GM21360 (cell line): Measurements from ENCODE around the gene CENPF.
"Not testable (repeated sequence)": the region's sequence is repeated elsewhere in the genome, so short reads cannot be mapped to it uniquely, and the experiment has no call there.

ENCODE experiments used
- ATAC-seq: cut with Tn5 transposase; IDR thresholded peaks from one replicate; pipeline ENCODE4 v1.9.1; 2021; ENCODE audit warnings: mild to moderate bottlenecking, moderate library complexity; ENCODE audit not compliant: unreplicated experiment

CENPF gene, protein sequence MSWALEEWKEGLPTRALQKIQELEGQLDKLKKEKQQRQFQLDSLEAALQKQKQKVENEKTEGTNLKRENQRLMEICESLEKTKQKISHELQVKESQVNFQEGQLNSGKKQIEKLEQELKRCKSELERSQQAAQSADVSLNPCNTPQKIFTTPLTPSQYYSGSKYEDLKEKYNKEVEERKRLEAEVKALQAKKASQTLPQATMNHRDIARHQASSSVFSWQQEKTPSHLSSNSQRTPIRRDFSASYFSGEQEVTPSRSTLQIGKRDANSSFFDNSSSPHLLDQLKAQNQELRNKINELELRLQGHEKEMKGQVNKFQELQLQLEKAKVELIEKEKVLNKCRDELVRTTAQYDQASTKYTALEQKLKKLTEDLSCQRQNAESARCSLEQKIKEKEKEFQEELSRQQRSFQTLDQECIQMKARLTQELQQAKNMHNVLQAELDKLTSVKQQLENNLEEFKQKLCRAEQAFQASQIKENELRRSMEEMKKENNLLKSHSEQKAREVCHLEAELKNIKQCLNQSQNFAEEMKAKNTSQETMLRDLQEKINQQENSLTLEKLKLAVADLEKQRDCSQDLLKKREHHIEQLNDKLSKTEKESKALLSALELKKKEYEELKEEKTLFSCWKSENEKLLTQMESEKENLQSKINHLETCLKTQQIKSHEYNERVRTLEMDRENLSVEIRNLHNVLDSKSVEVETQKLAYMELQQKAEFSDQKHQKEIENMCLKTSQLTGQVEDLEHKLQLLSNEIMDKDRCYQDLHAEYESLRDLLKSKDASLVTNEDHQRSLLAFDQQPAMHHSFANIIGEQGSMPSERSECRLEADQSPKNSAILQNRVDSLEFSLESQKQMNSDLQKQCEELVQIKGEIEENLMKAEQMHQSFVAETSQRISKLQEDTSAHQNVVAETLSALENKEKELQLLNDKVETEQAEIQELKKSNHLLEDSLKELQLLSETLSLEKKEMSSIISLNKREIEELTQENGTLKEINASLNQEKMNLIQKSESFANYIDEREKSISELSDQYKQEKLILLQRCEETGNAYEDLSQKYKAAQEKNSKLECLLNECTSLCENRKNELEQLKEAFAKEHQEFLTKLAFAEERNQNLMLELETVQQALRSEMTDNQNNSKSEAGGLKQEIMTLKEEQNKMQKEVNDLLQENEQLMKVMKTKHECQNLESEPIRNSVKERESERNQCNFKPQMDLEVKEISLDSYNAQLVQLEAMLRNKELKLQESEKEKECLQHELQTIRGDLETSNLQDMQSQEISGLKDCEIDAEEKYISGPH (N-terminal part only)

DNA sequence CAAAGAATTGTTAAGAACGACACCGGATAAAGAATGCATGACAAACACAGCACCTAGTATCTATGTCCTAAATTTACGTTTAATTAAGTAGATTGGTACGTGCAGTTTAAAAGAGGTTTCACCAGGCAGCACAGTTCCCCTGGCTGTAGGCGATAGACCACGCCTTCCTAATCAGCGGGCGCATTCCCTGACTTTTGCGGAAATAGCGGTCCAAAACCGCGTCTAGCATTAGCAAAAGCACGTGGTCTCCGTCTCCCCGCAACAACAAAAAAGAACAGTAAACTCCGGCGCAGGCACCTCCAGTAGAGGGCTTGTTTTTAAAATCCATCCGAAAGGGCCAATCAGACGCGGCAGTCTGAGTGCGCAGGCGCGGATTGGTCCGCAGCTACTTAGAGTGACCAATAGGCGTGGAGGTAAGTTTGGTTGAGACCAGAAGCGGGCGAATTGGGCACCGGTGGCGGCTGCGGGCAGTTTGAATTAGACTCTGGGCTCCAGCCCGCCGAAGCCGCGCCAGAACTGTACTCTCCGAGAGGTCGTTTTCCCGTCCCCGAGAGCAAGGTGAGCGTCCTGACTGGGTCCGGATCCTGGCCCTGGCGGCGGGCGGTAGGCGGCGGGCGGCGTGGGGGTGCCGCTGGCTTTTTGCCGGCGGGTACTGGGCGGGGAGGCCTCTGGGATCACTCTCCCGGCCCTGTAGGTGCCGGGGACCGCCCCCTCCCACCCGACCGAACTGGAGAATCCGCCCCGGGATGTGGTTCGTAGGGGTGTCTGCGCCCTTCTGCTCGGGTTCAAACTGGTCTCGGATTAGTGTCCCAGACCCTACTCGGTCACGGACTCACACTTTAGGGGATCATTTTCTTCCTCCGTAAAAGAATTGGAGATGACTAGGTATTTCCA is at the start of gene CENPF:
TSS of gene CENPF (plus strand) at position 432 of the 894 bp plus-strand sequence. CDS start 10,560 bp downstream, outside the sequence.
- peak; percentile 99 for ATAC-seq

DNA sequence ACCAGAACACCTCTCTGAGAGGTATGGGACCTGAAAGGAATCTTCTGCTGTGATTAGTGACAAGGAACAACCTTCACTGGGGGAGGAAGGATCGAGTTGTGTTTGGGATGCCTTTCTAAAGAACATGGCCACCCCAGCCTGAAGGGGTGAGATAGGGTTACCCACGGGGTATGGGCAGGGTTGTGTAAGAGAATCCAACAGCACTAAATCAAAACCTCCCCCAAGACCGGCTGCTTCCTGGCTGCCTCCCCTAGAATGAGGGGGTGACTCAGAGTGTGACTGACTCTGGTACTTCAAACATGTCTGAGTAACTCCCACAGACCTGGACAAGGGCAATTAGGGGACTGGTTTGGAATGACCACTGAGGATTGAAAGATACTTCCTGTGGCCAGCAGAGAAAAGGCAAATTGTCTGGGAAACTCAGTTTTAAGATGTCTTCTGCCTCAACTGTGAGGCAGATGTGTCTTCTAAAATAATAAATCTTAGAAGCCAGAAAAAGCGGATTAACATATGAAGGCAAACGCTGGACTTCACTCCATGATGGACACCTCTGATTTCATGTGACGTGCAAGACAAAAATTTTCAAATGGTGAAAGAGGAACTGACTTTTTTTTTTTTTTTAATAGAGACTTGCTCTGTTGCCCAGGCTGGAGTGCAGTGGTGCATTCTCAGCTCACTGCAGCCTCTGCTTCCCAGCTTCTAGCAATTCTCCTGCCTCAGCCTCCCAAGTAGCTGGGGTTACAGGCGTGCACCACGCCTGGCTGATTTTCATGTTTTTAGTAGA is 44.9 kb upstream of the CENPF start:
- no peak for ATAC-seq

DNA sequence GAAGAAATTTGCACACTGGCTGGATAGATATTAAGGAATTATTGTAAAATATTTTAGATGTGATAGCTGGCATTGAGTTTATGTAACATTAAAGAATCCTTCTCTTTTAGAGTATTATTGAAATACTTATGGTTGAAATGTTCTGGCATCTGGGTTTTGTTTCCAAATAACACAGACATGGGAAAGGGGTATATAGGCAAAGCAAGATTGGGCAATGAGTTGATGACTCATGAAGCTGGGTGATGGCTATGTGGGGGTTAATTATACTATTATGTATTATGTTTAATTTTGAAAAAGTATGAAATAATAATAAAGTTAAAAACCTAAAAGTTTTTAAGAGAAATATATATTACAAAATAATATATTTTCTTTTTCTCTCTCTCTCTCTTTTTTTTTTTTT is 39.1 kb upstream of the CENPF start:
- ATAC-seq, result no peak

DNA sequence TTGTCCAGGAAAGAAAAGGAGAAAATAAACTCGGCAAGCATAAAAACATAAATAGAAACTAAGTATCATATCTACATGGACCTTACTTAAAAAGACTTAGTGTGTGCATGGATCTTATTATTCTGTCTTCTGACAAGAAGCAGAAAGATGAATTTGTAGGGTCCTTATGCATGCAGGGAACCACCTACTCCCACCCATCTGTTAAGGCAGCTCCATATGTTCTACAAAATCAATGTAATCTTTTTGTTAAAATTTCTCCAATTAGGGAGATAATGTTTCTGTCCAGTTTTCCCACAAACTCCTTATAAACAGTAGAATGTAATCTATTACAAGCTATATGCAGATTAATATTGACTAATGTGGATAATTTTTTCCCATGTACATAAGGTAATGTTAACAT is 37.7 kb upstream of the CENPF start:
- ATAC-seq, result no peak

DNA sequence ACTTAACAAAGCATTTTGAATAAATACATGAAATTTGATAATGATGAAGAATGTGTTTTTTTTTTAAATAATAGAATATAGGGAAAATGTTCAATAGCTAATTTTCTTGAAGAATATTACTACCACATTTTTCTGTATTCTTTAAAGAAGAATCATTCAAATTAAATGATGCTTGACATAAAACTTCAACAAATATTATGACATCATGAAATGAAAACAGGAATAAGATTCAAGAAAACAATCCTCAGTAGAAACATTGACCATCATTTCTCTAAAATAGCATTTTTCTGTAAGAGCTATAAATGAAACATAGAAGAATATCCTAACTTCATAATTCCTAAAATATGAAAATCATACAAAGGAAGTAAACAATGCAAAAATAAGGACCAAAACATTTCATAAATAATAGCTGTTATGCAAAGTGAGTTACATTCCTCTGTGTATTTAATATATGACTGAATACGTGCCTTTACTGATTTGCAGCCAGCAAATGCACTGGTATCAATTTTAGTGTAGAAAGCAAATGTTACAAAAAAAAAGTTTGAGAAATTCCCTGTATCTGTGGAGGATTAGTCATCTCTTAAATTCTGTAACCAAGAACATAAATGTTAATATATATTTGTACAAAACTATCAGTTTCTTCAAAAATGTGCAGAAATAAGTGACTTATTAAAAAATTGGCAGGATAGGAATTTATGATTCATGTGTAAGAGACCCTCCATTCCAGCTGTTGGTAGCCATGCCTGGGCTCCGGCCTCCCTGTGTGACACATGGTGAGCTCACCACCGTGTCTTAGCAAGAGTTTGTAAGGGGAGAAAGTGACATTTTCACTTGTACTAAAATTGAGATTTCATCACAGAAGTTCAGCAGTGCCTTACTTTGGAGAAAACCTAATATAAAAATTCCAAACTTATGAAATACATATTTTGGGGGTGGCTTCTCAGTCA is 36.6 kb upstream of the CENPF start:
- no peak for ATAC-seq

DNA sequence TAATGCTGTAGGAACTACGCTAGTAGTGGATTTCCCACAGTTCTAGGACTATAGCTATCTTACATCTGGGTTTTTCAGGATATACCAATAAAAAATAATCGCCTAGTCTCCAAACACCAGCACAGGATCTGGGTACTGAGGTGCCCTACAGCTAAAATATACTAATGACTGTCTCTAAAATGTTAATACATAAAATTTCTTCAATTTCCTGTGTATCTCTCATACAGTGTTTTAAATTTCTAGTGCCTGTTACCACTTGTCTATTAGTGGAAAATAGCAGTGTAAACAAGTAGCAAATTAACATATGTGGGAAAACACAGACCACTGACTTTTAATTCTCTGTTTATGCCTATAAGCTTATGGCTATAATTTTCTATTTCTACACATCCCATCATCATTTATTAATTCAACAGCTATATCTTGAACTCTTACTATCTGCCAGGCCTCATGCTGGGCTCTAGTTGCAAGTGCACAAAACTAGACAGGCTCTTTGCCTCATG is 35.5 kb upstream of the CENPF start:
- no peak for ATAC-seq

DNA sequence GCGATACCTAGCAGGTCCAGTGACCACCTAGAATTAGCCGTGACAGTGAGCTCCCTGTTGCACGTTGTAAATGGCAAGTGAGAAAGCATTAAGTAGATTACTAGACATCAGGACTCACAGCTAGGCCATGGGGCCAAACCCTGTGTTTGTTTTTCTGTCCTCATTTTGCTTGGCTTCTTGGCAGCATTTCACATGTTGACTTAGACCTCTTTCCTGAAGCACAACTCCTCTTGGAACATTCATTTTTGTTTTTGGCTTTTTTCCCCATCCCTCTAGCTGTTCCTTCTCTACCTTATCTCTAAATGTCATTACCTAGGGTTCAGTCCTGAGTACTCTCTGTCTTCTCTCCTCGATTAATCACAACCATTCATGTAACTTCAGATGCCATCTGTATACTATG is 34.7 kb upstream of the CENPF start:
- ATAC-seq, result no peak

DNA sequence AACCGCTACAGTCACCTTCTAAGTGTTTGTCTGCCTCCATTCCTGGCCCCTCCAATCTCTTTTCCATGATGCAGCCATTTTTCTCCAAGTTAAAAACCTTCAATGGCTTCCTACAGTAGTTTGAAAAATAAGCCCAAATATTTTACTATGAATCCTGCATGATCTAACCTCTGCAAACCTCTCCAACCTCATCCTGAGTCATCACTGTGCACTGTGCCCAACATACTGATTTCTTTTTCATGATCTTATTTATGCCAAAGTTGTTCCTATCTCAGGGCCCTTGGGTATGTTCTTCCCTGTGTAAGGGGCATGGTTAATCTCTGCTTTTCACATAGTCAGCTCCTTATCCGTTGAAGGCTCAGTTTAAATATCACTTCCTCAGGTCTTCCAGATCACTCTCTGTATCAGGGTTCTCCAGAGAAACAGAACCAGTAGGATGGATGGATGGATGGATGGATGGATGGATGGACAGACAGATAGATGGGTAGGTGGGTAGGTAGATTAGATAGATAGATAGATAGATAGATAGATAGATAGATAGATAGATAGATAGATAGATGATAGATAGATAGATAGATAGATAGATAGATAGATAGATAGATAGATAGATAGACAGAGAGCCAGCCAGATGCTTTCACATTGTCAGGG is 33.5 kb upstream of the CENPF start:
- no peak for ATAC-seq

DNA sequence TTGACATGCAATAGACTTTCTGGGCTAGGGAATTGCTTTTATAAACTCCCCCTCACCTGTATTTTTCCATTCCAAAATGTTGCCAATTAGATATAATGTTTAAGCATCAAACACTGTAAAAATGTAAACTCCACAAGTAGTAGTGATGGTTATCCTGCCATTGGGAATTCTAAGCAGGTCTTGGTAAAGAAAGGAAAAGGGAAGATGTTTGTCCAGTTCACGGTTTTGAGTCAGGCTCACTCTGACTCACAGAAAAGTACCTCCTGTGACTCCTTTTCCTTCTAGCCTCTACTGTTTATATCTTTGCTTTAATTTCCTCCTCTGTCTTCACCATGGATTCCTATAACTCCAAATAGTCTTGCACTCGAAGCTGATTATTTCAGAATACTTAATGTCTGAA is 32.6 kb upstream of the CENPF start:
- no peak for ATAC-seq

DNA sequence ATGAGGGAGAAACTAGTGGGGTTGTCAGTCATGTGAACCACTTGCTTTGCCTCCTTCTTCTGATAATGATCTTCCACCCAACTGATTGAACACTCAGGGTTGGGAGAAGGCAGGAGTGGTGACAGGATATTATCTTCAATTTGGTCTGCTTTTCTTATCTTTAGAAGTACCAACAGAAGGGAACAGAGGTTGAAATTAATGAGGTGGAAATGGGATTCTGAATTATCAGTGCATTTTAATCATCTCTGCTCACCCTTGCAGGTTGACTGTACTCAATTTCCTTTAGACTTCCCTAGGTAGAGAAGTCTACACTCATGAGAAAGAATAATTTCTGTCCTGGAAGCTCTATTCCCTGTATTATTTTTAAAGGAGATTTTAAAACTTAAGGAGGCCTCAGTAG is 31.7 kb upstream of the CENPF start:
- no peak for ATAC-seq

DNA sequence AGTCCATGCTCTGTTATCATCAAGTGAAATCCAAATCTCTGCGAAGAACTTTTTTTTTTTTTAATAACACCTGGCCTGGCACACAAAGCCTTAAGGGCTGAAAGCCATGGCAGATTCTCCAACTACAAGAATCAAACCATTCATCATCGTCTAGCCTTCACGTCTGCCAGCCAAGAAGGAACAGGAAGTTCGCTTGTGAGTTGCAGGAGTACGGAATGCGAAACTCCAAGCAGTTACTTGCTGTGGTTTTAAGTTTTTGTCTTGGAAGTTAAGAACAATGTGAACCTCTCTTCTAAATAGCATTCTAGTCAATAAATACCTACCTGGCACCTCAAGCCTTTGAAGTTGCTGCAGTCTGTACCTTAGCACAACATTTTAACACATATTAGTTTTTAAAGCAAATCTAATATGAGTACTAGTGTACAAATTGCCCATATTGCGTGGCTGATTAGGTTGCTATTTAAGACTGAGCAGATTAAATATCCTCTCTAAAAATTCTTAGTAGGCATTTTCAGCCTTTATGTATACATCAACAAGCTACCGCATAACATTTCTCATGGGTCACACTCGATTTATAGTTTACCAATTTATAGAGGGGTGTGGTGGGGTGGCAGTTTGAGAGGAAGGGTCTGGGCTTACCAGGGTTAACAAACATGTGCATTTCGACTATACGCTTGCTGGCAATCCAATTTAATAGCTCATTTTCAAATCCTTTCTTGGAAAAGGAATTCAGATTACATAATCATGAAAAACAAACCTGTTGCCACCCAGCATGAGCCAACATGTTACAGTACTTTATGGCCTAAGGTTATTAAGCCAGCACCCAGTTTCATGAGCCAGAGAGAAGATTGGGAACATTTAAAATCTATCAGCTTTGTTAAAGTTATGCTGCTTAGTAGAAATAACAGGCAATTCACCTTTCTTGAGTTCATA is 29.3 kb upstream of the CENPF start:
- ATAC-seq, result no peak

DNA sequence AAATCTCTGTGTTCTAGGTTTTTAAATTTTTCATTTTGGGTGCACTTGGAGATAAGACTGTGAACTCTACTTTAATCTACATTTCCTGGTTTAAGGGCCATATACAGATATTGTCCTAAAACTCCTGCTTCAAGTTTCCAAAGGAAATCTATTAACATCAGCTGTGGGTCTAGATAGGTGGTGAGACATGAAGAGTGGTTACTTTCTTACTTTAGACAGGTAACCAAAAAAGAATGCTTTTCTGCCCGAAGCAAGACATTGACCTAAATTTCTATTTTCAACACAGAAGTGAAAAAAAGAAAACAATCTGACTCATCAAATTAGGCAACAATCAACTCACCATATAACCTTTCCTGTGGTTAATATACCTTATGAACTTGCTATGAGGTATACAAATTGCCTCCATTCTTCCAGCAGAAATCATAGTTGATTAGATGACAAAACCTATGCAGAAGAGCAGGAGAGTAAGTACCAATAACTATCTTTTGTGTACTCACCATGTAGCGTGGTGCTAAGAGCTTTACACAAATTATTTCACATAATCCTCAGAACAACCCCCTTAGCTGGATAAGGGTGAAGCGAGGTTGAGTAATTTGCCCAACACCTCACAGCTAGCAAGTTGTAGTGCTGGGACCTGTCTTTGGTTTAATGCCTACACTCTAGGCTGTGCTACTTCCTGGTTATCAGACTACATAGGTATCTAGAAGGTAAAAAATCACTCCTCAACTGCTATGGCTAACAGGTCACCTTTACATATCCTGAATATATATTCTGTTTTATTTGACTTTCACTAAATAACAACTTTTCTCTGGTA is 28.2 kb upstream of the CENPF start:
- ATAC-seq, result no peak

DNA sequence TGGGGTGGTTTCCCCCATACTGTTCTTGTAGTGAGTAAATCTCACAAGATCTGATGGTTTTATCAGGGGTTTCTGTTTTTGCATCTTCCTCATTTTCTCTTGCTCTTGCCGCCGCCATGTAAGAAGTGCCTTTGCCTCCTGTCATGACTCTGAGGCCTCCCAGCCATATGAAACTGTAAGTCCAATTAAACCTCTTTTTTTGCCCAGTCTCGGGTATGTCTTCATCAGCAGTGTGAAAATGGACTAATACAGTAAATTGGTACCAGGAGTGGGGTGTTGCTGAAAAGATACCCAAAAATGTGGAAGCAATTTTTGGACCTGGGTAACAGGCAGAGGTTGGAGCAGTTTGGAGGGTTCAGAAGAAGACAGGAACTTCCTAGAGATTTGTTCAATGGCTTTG is 26.9 kb upstream of the CENPF start:
- ATAC-seq, result not testable (repeated sequence)

DNA sequence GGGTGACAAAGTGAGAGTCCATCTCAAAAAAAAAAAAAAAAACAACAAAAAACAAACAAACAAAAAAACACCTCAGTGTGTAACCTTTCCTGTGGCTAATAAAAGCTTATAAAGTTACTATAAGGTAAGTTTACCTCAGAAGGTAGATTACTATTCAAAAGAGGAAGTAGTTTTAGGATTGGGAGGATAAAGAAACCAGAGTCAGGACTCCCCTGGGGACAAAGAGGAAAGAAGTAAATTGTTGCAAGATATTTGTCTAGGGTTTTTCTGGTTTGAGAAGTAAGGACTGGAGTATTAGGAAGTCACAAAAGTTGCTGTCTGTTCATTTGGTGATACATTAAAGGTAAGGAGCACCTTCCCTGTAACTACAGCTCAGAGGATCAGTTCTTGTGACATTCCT is 23.8 kb upstream of the CENPF start:
- ATAC-seq, result no peak

DNA sequence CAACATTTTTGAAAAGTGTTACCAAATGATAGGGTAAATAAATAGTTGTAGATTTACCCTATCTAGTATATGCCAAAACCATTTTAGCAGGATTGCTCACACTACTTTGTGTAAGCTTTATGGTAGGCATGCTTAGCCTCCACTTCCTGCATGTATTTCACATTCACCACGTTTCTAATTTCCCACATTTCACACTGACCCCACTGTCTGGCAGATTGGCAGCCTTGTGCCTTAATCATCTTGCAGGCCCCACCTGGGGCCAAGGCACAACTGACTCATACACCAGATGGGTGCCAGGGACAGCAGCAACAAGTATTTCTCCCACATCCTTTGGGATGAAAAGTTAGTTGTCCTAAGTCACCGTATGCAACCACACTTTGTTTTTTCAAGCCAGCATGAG is 21.2 kb upstream of the CENPF start:
- ATAC-seq, result no peak
